Activated CD4-positive, alpha-beta T cell treated with anti-CD3 and anti-CD28 coated beads for 24 hours (primary cell): Measurements from ENCODE around the gene GRIK5.

ENCODE experiments used
- DNase-seq, 2 donors: peaks; one replicate each; pipeline ENCODE4 v3.0.0-alpha.2; 2020; ENCODE audit warnings: low read depth in 2 of 2

Gene GRIK5

GRCh38 chr19:42095814-42096230 lies 25.8 kb upstream of the GRIK5 start:
- DNase-seq: no peak

GRCh38 chr19:42095142-42095813 lies 25.3 kb upstream of the GRIK5 start:
- no peak for DNase-seq

- DNase-seq: no peak
Measured at GRCh38 chr19:42093926-42094325, 23.9 kb upstream of the GRIK5 start.

- DNase-seq: no peak
Measured at GRCh38 chr19:42093505-42093904, 23.5 kb upstream of the GRIK5 start.

- DNase-seq: no peak
Measured at GRCh38 chr19:42092350-42092749, 22.3 kb upstream of the GRIK5 start.

- no peak for DNase-seq
Measured at GRCh38 chr19:42091742-42092141, 21.7 kb upstream of the GRIK5 start.

- no peak for DNase-seq
Measured at GRCh38 chr19:42091300-42091699, 21.3 kb upstream of the GRIK5 start.

GRCh38 chr19:42090672-42091071 lies 20.7 kb upstream of the GRIK5 start:
- no peak for DNase-seq

GRCh38 chr19:42089772-42090171 lies 19.8 kb upstream of the GRIK5 start:
- DNase-seq: no peak

GRCh38 chr19:42089191-42089750 lies 19.3 kb upstream of the GRIK5 start:
- no peak for DNase-seq

GRCh38 chr19:42088471-42089190 lies 18.6 kb upstream of the GRIK5 start:
- no peak for DNase-seq

GRCh38 chr19:42086770-42087550 lies 17.0 kb upstream of the GRIK5 start:
- no peak for DNase-seq

GRCh38 chr19:42086188-42086736 lies 16.3 kb upstream of the GRIK5 start:
- DNase-seq: no peak

- no peak for DNase-seq
Measured at GRCh38 chr19:42083537-42083936, 13.5 kb upstream of the GRIK5 start.

- no peak for DNase-seq
Measured at GRCh38 chr19:42081584-42082203, 11.7 kb upstream of the GRIK5 start.

GRCh38 chr19:42080764-42081375 lies 10.9 kb upstream of the GRIK5 start:
- DNase-seq: no peak

- no peak for DNase-seq
Measured at GRCh38 chr19:42079886-42080763, 10.1 kb upstream of the GRIK5 start.

- DNase-seq: no peak
Measured at GRCh38 chr19:42079276-42079669, 9.3 kb upstream of the GRIK5 start.

- DNase-seq: no peak
Measured at GRCh38 chr19:42078538-42079275, 8.7 kb upstream of the GRIK5 start.
